GM23338 (cell line): ENCODE measurements around the gene CSN3. TPM values are rescaled to one million over a fixed set of nuclear protein-coding genes. Genes with fewer than 3 reads are reported as not detected.

Source experiments
- ATAC-seq: fragments of 200-7000 bp; cut with Tn5 transposase; 3 replicates; pipeline ENCODE4 v1.9.1; 2020
- DNase-seq: peaks from one replicate; pipeline ENCODE4 v3.0.0-alpha.2; 2015; ENCODE audit warnings: low spot score
- H2AFZ ChIP-seq: fragments of 200-600 bp; sonication (generic); 2 replicates; pipeline ENCODE4 v1.8.0; 2016; ENCODE audit warnings: antibody characterized with exemption, mild to moderate bottlenecking, moderate library complexity
- H3F3A ChIP-seq: fragments of 200-600 bp; sonication (generic); replicated peaks from 2 replicates; pipeline ENCODE4 v1.8.0; 2017; ENCODE audit warnings: antibody characterized with exemption, mixed run types, low read depth
- H3K27ac ChIP-seq: fragments of 200-600 bp; sonication (generic); 2 replicates; pipeline ENCODE4 v1.6.1; 2016; ENCODE audit warnings: low read depth
- H3K27me3 ChIP-seq: fragments of 200-600 bp; sonication (generic); 2 replicates; pipeline ENCODE4 v1.8.0; 2016; ENCODE audit warnings: mild to moderate bottlenecking, mixed run types, moderate library complexity; ENCODE audit not compliant: insufficient read depth
- H3K36me3 ChIP-seq: fragments of 200-600 bp; sonication (generic); 2 replicates; pipeline ENCODE4 v1.8.0; 2016; ENCODE audit warnings: mild to moderate bottlenecking; ENCODE audit not compliant: insufficient read depth
- H3K4me1 ChIP-seq: fragments of 200-600 bp; sonication (generic); 2 replicates; pipeline ENCODE4 v1.8.0; 2016; ENCODE audit warnings: mild to moderate bottlenecking, moderate library complexity; ENCODE audit not compliant: insufficient read depth
- H3K4me2 ChIP-seq: fragments of 200-600 bp; sonication (generic); 2 replicates; pipeline ENCODE4 v1.7.1; 2017; ENCODE audit warnings: mixed run types
- H3K4me3 ChIP-seq: fragments of 200-600 bp; sonication (generic); 2 replicates; pipeline ENCODE4 v1.6.1; 2016; ENCODE audit warnings: mixed run types
- H3K79me2 ChIP-seq: fragments of 200-600 bp; sonication (generic); replicated peaks from 2 replicates; pipeline ENCODE4 v1.8.0; 2017; ENCODE audit warnings: mild to moderate bottlenecking; ENCODE audit not compliant: insufficient read depth
- H3K9me2 ChIP-seq: fragments of 200-600 bp; sonication (generic); 2 replicates; pipeline ENCODE4 v1.8.0; 2017; ENCODE audit not compliant: insufficient read depth
- H4K20me1 ChIP-seq: fragments of 200-600 bp; sonication (generic); replicated peaks from 2 replicates; pipeline ENCODE4 v1.8.0; 2017; ENCODE audit warnings: mild to moderate bottlenecking; ENCODE audit not compliant: insufficient read depth
- H3K27ac Mint-ChIP-seq: 2 replicates; pipeline ENCODE4 v1.8.0; 2020; ENCODE audit warnings: inconsistent platforms, mild to moderate bottlenecking, moderate library complexity, mixed read lengths
- H3K27me3 Mint-ChIP-seq: 3 replicates; pipeline ENCODE4 v1.8.0; 2022; ENCODE audit warnings: low read depth, mild to moderate bottlenecking, moderate library complexity, mixed read lengths, inconsistent platforms; ENCODE audit not compliant: insufficient read depth, poor library complexity
- H3K36me3 Mint-ChIP-seq: 3 replicates; pipeline ENCODE4 v1.8.0; 2021; ENCODE audit warnings: low read depth, mild to moderate bottlenecking, inconsistent platforms, moderate library complexity, mixed read lengths
- H3K4me1 Mint-ChIP-seq: 3 replicates; pipeline ENCODE4 v1.8.0; 2020; ENCODE audit warnings: mild to moderate bottlenecking, inconsistent platforms, mixed read lengths
- H3K4me3 Mint-ChIP-seq: 3 replicates; pipeline ENCODE4 v1.8.0; 2021; ENCODE audit warnings: moderate library complexity, mild to moderate bottlenecking, inconsistent platforms, mixed read lengths
- H3K9me3 Mint-ChIP-seq: 3 replicates; pipeline ENCODE4 v1.8.0; 2020; ENCODE audit warnings: moderate library complexity, mild to moderate bottlenecking, inconsistent platforms, mixed read lengths
- CREB1 ChIP-seq: fragments of 250-450 bp; sonication (Bioruptor Pico); IDR thresholded peaks from 2 replicates; pipeline ENCODE4 v1.5.0; 2020; ENCODE audit warnings: low read depth, mild to moderate bottlenecking, moderate library complexity
- CTCF ChIP-seq, 2 experiments: fragments of 200-600 bp in 1 of 2; sonication (generic) in 1 of 2; conservative IDR thresholded peaks; 2 replicates each; pipeline versions ENCODE4 v1.5.1 to v1.6.1; 2016 to 2017; ENCODE audit warnings: antibody characterized with exemption in 2 of 2, low read depth in 2 of 2, mild to moderate bottlenecking in 2 of 2, moderate library complexity in 1 of 2
- ETS1 ChIP-seq: IDR thresholded peaks from 2 replicates; pipeline ENCODE4 v1.6.1; 2016; ENCODE audit warnings: antibody characterized with exemption
- EZH2phosphoT487 ChIP-seq: fragments of 200-600 bp; sonication (generic); IDR thresholded peaks from one replicate; pipeline ENCODE4 v1.8.1; 2018; ENCODE audit warnings: antibody characterized with exemption; ENCODE audit not compliant: unreplicated experiment
- NANOG ChIP-seq: IDR thresholded peaks from 2 replicates; pipeline ENCODE4 v1.6.1; 2016; ENCODE audit warnings: antibody characterized with exemption, borderline replicate concordance
- POLR2AphosphoS5 ChIP-seq: IDR thresholded peaks from 2 replicates; pipeline ENCODE4 v1.6.1; 2016; ENCODE audit warnings: antibody characterized with exemption, low read depth
- ZNF114 ChIP-seq: fragments of 250-450 bp; sonication (Bioruptor Pico); IDR thresholded peaks from 2 replicates; pipeline ENCODE4 v1.5.0; 2020; ENCODE audit warnings: mild to moderate bottlenecking, moderate library complexity
- ZNF331 ChIP-seq: fragments of 250-450 bp; sonication (Bioruptor Pico); IDR thresholded peaks from 2 replicates; pipeline ENCODE4 v1.5.0; 2020; ENCODE audit warnings: low read depth, mild to moderate bottlenecking, moderate library complexity
- ZNF462 ChIP-seq: fragments of 250-450 bp; sonication (Bioruptor Pico); IDR thresholded peaks from 2 replicates; pipeline ENCODE4 v1.5.0; 2020; ENCODE audit warnings: mild to moderate bottlenecking, moderate library complexity
- polyA plus RNA-seq: library from polyadenylated mRNA; unstranded; fragments of >200 nt; fragmentation: Nextera tagmentation; extraction: Ambion mirVana; gene quantifications from 2 replicates; pipeline ENCODE4 v1.2.1, GENCODE V29; 2016
- total RNA-seq: library from RNA; depleted of rRNA; stranded (reverse); fragments of >200 nt; shearing (Covaris generic); gene quantifications from 2 replicates; pipeline ENCODE4 v1.2.3, GENCODE V29; 2014
- TF ChIP-seq, protein P1 (sequence below): IDR thresholded peaks from one replicate; pipeline ENCODE4 v1.6.1; 2018; ENCODE audit warnings: antibody characterized with exemption; ENCODE audit not compliant: unreplicated experiment

The CSN3 gene
- total and polyA plus RNA-seq, 2 experiments from 2014 or later, result not detected

DNA sequence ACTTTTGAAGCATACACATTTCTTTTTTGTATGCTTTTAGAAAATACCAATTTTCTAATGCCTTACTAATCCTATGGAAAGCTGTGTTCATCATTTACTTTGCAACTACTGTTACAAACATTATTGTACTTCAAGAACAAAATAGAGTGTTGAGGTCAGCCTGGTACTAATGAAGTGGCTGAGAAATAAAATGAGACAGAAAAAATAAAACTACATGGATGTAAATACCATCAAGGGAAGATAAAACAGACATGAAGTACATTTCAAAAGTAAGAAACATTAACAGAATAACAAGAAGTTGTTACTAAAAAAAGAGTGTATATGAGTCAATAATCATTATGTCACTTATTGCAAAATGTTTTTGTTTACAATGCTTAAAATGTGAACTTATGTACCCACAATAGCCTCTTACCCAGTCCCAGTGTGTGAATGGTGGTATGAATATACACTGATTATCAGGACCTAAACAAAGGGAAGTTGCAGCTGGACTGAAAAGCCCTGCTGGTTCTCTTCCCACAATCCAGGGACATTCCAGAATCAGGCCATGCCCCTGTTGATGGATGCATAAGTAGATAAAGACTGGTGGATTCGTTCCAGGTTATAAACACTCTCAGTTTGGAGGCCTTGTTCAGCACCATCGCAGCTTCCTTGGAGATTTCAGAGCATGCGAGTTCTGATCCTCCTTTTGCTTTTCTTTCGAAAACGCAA lies 2.4 kb upstream of the CSN3 start (continued):
- TF ChIP-seq ETS1 (no peak), CTCF (conservative IDR thresholded peaks at IDR 0.05; ENCODE audit: low read depth in 2 of 2) (no peak), NANOG (no peak), ZNF114 (CRISPR knock-in tag) (no peak), EZH2phosphoT487 (no peak), CREB1 (no peak), ZNF331 (CRISPR knock-in tag) (no peak)
- TF ChIP-seq, protein P1, sequence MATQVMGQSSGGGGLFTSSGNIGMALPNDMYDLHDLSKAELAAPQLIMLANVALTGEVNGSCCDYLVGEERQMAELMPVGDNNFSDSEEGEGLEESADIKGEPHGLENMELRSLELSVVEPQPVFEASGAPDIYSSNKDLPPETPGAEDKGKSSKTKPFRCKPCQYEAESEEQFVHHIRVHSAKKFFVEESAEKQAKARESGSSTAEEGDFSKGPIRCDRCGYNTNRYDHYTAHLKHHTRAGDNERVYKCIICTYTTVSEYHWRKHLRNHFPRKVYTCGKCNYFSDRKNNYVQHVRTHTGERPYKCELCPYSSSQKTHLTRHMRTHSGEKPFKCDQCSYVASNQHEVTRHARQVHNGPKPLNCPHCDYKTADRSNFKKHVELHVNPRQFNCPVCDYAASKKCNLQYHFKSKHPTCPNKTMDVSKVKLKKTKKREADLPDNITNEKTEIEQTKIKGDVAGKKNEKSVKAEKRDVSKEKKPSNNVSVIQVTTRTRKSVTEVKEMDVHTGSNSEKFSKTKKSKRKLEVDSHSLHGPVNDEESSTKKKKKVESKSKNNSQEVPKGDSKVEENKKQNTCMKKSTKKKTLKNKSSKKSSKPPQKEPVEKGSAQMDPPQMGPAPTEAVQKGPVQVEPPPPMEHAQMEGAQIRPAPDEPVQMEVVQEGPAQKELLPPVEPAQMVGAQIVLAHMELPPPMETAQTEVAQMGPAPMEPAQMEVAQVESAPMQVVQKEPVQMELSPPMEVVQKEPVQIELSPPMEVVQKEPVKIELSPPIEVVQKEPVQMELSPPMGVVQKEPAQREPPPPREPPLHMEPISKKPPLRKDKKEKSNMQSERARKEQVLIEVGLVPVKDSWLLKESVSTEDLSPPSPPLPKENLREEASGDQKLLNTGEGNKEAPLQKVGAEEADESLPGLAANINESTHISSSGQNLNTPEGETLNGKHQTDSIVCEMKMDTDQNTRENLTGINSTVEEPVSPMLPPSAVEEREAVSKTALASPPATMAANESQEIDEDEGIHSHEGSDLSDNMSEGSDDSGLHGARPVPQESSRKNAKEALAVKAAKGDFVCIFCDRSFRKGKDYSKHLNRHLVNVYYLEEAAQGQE, result no peak

GRCh38 chr4:70243091-70243490 lies 694 bp downstream of the CSN3 start:
- Mint-ChIP-seq H3K27ac (no peak overlapping the region), H3K9me3 (no peaks in the 10 kb centered on the region), H3K4me1 (no peaks in the 10 kb centered on the region), H3K27me3 (no peaks in the 10 kb centered on the region), H3K4me3 (no peak overlapping the region), H3K36me3 (no peaks in the 10 kb centered on the region)
- no peak overlapping the region for H3K4me2 ChIP-seq
- H3K27ac ChIP-seq, result no peak overlapping the region
- no peaks in the 10 kb centered on the region for H3F3A ChIP-seq
- no peak overlapping the region for H2AFZ ChIP-seq
- H4K20me1 ChIP-seq, result no peaks in the 10 kb centered on the region
- H3K4me1 ChIP-seq, result no peaks in the 10 kb centered on the region
- H3K27me3 ChIP-seq, result no peaks in the 10 kb centered on the region
- no peaks in the 10 kb centered on the region for H3K36me3 ChIP-seq
- no peak overlapping the region for H3K4me3 ChIP-seq
- DNase-seq (no peak), ATAC-seq (no peak)
- H3K9me2 ChIP-seq, result no peaks in the 10 kb centered on the region
- H3K79me2 ChIP-seq, result no peaks in the 10 kb centered on the region
- TF ChIP-seq ZNF462 (CRISPR knock-in tag) (no peak), ETS1 (no peak), ZNF331 (CRISPR knock-in tag) (no peak), POLR2AphosphoS5 (no peak)
